Hematopoietic multipotent progenitor cell treated with erythropoietin and hydrocortisone succinate and interleukin-3 and kit ligand, for 15 days (in vitro differentiated cells): Measurements from ENCODE around the gene CFAP99.

ENCODE experiments used
- DNase-seq: peaks from one replicate; pipeline ENCODE4 v3.0.0-alpha.2; 2015; ENCODE audit warnings: low spot score

CFAP99 gene

DNA sequence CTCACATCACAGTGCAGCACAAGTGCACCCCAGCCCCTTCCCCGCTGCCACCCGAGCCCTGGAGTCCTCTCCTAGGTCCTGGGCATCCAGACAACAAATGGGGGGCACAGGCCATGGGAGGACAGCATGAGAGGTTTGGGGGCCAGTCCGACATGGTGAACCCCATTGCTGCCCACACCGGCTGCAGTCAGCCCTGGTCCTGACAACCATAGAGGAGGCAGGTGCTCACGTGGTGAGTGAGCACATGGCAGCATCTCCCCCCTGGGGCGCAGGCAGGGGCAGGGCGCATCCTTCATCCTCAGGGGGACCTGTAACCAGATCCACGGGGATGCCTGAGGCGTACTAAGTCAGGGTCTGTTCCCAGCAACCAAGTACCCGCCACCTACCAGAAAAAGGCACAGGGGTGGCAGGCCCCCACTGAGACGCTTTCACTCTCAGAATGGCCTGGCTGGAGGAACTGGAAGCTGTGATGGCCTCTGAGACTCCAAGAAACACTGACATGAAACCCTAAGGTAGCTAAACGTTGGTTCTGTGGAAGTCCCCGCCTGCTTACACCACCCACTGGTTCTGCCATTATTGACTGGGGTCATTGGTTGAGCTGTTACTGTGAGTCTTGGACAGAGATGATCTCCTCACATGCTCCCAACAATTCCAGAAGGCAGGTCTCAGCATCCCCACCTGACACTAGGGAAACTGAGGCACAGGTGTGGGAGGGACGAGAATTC is 6.8 kb upstream of the CFAP99 start:
- DNase-seq: no peak

DNA sequence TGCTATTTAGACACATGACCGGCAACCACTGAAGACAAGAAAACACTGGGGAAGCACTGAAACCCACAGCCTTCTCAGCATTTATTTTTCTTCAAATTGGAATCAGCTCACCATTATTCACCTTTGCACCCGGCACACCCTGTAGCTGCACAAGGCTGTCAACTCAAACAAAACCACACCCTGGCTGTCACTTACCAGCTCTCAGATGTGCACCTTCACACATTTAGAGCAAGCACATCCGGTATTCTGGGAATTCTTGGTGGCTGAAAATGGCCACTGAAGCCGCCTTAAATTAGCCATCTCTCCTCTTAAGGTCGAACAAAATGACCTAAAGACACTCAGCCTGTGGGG is 6.2 kb upstream of the CFAP99 start:
- no peak for DNase-seq

DNA sequence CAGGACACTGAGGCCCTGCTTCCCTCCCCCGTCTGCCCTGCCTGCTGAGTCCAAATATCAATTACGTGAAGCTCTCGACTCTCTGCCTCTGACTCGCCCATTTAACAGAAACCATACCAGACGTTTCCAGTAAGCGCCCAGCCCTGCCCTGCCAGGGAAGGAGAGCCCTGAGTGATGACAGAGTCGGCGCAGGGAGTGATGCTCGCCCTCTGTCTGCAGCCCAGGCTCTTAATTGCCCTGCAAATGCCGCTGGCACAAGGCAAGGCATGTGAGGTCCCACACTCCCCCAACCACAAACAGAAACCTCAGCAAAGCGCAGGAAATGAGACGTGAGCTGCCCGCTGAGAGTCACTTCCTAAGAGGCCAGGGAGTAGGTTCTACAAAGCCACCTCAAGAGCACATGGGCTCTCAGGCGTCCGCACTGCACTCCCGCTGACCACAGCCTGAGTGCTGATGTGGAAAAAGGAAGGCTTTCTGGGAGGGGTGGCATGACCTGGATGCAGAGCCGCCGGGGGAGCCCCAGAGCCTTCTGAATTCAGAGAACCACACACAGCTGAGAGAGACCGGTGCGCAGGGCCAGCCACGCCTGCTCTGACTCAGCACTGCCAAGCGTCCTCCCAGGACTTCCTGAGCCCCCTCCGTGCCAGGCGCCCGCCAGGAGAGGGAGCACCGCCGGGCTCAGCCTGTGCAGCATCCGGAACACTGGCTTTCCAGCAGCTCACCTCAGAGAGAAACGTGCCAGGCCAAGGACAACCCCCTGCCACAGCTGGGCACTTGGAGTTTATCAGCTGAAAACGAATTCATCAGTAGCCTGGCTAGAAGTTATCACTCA is 5.7 kb upstream of the CFAP99 start:
- peak; percentile 56 for DNase-seq

DNA sequence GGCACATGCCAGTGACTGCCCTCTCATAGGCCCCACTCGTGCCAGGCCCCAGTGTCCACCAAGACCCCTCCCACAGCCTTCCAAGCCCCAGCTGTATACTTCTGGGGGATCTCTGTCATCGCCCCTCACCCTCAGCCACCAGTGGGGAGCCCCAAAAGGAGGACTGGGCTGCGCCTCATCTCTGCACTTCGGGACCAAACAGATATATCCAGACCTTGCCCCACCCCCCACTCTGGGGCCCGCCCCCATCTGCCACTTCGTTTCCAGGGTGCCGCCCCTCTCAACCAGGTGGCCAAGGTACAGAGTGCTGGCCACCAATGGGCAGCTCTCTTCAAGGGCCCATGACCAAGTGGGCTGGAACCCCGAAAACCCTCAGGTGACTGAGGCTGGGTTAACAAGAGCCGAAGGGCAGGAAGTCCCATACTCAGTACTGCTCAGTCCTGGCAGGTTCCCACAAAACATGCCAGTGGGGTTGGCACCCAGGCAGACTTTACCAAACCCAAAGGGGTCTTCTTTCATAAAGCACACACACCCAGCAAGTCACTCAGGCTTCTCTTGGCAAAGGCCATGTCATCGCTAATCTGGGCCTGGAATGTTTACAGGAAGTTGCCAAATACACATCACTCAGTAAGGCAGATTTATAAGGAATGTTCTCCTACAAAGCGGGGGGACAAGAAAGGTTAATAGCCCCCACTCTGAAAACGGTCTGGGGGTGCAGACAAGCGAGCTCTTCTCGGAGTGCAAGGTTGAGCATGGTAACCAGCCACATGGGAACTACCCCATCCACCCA is 4.7 kb upstream of the CFAP99 start:
- DNase-seq: no peak

DNA sequence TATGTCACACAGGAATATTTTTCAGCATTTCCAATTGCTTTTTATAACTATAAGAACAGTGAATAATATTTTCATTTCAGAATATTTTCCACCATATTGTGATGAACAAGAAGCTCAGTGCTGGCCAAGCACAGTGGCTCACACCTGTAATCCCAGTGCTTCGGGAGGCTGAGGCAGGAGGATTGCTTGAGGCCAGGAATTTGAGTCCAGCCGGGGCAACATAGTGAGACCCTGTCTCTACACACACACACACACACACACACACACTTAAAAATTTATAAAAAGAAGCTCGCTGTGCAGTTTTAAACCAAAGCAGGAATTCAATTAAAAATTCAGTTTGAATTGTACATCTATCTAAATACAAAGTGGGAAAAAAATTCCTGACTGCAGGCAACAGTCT is 3.5 kb upstream of the CFAP99 start:
- no peak for DNase-seq

DNA sequence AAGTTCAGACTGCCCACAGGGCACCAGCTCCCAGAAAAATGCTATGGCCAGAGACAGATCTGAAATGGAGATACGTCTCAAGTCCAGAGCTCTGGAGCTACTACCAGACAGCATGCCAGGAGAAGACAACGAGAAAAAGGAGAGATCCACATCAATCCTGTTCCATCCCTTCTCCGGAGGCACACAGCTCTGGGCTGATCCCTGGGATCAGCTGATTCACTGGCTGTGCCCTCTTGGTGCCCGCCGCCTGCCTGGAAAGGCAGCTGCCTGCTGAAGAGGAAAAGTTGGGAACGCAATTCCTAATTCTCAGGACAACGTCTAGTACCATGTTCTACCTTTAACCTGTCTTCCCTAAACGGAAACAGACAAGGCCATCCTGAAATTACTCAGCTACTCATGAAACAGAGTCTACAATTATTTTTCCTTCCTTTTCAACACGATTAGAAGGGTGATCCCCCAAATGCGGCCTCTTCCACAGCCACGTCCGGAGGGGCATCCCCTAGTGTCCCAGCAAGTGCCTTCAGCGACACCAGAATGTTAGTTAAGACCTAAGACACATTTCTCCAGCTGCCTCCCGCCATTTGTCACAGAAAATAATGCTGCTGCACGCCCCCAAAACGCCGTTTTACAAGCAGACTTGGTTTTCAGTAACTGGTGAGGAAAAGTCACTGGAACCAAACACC is 2.7 kb upstream of the CFAP99 start:
- no peak for DNase-seq

DNA sequence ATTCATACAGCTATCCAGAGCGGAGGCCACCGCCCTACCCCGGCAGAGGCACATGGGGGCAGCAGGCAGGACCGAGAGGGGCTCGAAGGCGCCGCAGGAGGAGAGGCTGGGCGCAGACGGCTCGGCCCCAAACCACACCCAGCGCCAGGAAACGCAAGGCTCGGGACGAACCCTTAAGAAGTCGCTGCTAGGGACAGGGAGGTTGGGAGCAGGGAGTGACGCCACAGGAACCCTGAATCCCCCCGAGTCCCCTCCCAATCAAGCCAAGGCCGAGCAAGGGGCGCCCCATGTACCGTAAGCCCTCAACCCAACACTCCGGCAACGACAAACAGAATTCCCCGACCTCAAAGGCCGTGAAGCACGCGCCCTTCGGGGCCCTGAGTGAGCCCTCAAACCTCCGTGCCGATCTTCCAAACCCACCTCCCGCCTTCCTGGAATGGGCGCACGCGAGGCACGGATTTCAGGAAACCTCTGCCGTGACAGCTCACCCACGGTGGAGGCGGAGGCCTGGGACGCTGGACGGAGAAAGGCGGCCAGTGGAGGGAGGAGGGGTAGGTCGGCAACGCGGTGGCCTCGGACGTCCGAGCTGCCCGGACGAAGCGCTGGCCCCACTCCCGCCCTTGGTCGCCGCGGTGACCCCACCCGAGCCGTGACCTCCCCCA is 2.1 kb upstream of the CFAP99 start:
- no peak for DNase-seq

DNA sequence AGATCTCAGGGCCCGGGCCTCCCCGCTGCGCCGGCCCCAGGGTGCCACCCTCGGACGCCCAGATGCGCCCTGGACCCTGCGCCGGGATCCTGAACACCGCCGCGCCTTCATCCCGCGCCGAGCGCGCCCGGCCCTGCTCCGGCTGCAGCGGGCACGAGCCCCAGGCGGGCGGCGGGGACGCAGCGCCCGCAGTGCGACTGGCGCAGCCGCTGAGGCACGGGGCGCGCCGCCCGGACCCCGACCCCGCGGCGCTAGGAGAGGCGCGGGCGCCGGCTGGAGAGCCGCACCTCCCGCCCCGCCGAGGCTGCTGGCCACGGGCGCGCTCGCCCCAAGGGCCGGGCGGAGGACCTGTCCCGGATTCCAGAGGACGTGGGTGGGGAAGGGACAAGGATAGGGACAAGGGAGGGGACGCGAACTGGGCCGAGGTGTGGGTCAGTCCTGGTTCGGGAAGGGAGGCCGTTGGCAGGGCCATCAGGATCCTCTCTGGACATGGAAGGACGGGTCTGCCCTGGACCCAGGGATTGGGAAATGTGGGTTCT is 1.5 kb upstream of the CFAP99 start:
- DNase-seq: no peak

DNA sequence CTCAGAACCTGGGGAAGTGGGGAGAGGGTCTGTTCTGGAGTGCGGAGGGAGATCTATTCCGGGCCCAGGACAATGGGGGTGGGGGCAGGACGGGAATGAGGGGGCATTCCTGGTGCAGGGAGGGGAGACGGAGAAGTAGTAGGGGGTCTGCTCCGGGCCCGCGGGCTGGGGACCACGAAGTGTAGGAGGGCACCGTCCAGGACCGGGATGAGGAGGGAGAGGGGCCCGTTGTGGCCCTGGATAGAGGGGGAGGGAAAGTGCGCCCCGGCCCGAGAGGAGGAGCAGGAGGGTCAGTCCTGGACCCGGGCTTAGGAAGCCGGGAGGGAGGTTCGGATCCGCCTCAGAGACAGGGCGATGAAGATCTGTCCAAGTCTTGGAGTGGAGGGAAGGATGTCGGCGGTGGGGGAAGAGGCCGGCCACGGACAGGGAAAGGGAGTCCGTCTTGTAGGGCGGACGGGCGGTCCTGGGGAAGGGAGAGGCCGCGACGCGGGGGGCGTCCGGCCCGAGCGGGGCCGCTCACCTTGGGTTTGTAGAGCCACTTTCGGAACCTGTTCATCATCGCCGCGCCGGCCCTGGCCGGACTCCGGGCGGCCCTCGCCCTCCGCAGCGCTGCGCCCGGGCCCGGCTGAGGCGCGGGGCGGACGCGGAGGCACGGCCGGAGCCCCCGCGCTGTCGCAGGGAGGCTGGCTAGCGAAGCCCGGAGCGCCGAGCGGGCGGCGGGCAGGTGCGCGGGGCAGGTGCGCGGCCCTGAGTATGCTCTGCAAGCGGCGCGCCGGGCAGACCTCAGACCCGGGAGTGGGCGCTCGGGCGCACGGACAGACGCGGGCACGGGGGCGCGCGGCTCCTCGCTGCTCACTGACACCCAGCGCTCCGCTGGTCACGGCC is 748 bp upstream of the CFAP99 start, which contains the start of gene ZFYVE28:
ZFYVE28 (minus strand) TSS at position 881 of the 885 bp plus-strand sequence; CDS start at position 559, 322 bp downstream.
- no peak for DNase-seq

DNA sequence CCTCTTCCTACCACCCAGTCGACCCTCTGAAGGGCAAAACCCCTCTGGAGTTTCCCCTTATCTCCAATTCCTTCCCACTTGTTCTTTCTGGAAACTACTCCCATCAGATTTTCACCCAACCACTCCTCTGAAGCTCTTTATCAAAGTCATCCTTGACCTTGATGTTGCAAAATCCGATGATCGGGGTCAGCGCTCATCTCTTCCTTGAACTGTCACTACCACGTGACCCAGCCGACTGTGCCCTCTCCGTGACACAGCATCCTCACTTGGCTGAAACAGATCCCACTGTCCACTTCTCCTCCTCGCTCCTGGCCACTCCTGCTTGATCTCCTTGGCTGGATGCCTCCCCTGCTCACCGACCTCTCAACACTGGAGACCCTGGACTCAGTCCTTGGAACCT is 1.1 kb downstream of the CFAP99 start:
- DNase-seq: no peak

DNA sequence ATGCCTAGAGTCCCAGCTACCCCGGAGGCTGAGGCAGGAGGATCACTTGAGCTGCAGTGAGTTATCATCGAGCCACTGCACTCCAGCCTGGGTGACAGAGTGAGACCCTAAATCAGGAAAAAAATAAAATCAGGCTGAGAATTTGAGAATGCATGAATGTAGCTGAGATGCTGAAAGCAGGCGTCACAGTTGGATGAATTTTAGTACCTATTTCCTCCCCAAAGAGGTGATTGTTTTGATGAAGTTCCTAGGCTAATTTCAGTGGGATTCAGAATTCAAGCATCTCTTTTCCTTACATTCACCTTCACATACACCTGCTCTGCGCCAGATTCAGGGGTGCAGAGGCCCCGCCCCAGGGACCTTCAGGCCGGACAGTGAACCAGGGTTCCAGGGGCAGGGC is 3.2 kb downstream of the CFAP99 start:
- no peak for DNase-seq

DNA sequence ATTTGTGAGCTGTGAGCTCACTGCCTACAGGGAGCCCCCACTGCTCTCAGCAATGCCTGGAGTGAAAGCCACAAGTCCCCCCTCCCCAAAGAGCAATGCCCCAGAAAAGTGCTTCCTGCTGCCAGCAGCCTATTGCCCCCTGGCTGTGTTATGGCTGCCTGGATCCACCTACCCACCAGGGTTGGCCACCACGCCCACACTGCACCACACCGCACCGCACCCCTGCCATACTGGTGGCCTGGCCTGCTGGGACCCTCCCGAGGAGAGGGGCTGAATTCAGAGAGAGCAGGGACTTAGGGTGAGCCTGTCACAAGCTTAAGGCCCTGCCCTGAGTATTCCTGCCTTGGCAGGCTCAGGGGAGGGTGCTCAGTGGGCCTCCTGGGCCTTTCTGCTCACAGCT is 4.3 kb downstream of the CFAP99 start:
- no peak for DNase-seq

DNA sequence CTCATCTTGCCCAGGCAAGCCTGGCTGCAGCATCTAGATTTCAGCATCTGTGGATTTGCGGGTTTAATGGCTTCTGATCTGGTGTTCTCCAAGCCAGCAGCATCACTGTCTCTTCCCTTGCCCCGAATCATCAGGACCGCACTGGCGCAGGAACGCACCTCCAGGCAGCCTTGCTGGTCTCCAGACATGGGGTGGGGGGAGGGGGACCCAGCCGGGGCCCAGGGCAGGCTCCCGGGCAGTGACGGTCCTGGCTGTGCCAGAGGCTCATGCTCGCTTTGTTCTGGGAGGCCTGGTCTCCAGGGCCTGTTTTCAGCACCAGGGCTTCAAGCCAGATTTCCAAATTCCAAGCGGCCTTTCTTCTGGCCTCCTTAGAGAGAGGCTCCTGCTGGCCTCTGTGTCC is 4.9 kb downstream of the CFAP99 start:
- DNase-seq: no peak

DNA sequence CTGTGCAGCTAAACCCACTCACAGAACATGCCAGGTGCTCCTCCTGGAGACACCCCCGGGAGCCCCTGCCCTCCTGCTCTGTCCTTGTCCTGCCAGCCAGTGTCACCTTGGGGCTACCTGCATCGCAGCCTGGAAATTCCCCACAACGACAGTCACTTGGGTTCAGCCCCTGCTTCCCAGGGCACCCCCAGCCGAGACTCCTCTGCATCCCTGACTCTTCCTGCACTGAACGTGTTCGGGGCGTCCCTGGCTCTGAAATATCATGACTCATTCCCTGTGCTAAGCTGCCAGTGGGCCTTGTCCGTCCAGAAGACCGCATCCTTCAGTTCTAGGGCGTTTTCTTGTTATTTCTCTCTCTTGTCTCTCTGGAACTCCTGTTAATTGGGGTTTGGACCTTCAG is 5.8 kb downstream of the CFAP99 start:
- no peak for DNase-seq

DNA sequence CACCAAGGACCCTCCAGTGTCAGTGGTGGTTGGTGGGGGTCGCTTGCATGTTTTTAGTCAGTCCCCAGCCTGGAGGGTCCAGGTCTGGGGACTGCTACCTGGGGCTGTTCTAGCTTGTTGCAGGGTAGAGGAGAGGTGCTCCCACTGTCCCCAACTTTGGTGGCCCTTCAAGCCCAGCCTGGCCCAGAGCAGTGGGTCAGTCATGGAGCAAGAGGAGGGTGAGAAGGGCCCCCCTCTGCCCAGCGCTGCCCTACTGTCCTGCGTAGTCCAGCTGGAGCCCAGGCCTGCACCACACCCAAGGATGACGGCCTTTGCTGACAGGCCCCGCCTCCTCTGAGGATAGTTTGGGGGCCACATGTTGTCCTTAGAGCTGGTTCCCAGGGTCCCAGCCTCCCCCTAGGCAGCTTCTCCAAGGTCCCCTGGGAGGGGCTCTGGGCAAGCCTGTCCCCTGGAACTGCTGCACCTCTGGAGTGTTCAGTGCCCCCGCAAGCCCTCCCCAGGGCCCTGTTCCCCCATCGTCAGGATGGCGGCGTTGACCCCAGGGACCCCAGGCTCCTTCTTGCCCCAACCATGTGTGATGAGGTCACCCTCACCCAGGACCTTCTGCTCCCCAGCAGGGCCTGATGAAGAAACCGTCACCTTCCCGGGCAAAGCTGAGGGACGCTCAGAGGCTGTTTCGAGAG is 6.8 kb downstream of the CFAP99 start:
- no peak for DNase-seq

DNA sequence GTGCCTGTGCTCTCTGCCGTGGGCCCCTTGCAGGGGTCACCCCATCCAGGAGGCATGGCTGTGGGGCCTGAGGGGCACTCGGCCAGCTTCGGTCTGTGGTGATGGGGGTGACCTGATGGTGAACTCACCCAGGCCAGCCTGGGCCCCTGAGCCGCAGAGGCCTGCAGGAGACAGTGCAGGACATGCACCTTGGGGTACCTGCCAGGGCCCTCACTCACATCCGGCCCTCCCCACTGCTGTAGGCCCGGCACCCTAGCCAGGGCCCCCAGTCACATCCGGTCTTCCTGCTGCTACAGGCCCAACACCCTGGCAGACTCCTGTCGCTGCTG is 7.3 kb downstream of the CFAP99 start:
- DNase-seq: no peak

DNA sequence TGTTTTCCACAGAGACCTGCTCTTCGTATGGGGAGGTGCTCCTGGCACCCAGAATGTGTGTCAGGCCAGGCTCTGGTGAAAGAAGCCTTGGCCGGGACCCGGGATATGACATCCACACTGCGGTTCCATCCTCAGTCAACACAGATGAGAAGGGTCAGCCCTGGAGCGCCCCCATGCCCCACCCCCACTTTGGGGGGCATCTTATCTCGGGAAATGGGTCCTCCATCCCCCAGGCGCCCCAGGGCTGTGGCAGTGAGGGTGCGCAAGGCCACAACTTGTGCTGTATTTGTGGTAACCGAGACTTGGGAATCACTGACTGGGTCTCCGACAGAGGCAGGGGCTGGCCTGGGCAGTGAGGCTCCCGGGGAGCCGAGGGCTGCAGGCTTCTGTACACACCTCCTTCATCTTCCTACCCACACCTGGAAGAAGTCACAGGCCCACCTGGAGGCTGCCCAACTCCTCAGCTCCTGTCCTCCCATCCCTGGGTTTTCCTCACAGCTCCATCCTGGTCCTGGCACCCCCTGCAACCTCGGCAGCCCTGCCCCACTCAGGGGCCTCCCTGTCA is 8.0 kb downstream of the CFAP99 start:
- DNase-seq: no peak

DNA sequence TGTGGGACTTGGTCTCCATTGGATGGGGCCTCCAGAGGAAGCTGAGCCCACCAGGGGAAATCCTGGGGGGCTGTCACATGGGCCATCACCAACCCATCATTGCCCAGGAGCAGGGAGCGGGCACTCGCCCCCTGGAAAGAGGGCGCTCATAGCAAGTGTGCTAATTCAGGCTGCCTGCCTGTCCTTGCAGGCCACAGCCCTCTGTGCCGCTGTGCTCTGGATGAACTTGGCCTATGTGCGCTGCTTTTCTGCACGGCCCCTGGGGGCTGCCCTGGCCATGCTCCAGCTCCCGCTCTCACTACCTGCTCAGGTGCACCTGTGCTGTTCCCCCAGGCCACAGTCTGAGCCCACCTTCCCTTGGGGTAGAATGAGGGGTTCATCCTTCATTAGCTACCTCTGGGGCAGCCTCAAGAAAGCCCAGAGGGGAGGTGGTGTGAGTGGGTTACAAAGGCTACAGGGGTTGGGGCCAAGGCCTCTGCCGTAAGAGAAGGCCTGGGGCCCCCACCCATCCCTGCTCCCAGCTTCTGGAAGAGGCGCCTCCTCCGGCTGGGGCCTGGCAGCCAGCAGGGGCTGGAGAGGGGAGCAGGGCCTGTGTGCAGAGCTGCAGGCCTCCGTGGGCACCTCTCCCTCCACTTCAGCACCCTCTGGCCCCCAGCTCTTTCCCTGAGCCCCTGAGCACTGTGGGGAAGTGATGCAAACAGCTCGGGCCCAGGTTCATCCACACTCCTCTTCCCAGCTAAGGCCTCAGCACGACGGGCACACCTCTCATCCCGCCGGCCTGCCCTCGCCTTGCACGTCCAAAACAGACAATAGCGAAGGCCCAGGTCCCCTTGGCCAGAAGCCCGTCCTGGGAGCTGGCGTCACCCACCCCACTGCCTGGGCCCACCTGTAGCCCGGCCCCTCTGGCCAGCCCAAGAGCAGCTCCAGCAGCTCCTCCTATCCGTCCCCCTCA is 8.9 kb downstream of the CFAP99 start:
- DNase-seq: no peak
